Stimulated activated effector memory CD8-positive, alpha-beta T cell treated with anti-CD3 and anti-CD28 coated beads, Interleukin-12 subunit alpha, Interleukin-12 subunit beta, amount 100 ng/mL, for 72 hours (primary cell): ENCODE data around the gene DPYSL4.
"Not testable (repeated sequence)": the region's sequence is repeated elsewhere in the genome, so short reads cannot be mapped to it uniquely, and the experiment has no call there.

Source experiments
- ATAC-seq: fragments of 150-1000 bp; cut with Tn5 transposase; 2 replicates; pipeline ENCODE4 v1.10.0; 2021
- DNase-seq, 2 donors: peaks; one replicate each; pipeline ENCODE4 v3.0.0; 2021 to 2022; ENCODE audit warnings: low spot score in 2 of 2
- H3K27ac Mint-ChIP-seq: one replicate; pipeline ENCODE4 v1.8.0; 2022; ENCODE audit warnings: mild to moderate bottlenecking, mixed read lengths
- H3K36me3 Mint-ChIP-seq: one replicate; pipeline ENCODE4 v1.8.0; 2022; ENCODE audit warnings: mild to moderate bottlenecking, mixed read lengths
- H3K4me1 Mint-ChIP-seq: one replicate; pipeline ENCODE4 v1.8.0; 2022; ENCODE audit warnings: mixed read lengths
- H3K4me3 Mint-ChIP-seq: one replicate; pipeline ENCODE4 v1.8.0; 2022; ENCODE audit warnings: mild to moderate bottlenecking, mixed read lengths
- H3K9me3 Mint-ChIP-seq: one replicate; pipeline ENCODE4 v1.8.0; 2022; ENCODE audit warnings: mixed read lengths

Gene DPYSL4

DNA sequence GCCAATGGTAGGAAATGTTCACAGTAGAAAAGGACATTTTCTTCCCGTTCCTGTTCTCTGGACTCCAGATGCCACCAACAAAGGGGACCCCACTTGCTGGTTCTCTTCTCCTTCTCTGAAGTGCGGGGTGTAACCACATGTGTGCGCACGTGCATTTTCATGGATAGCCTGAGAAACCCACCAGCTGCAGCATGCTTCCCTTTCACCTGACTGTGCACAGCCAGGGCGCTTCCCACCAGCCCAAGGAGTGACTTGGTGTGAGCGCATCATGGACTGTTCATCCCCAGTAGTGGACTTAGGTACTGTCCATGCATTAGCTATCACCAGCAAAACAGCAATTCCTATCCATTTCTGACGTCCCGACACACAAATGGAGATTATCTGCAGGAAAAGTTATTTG lies 29.6 kb upstream of the DPYSL4 start:
- ATAC-seq (no peak), DNase-seq (no peak)
- Mint-ChIP-seq H3K4me1 (peaks cover 19% of the 10 kb centered on the region), H3K9me3 (no peaks in the 10 kb centered on the region), H3K36me3 (peaks cover 4% of the 10 kb centered on the region), H3K4me3 (no peak overlapping the region), H3K27ac (no peak overlapping the region)

DNA sequence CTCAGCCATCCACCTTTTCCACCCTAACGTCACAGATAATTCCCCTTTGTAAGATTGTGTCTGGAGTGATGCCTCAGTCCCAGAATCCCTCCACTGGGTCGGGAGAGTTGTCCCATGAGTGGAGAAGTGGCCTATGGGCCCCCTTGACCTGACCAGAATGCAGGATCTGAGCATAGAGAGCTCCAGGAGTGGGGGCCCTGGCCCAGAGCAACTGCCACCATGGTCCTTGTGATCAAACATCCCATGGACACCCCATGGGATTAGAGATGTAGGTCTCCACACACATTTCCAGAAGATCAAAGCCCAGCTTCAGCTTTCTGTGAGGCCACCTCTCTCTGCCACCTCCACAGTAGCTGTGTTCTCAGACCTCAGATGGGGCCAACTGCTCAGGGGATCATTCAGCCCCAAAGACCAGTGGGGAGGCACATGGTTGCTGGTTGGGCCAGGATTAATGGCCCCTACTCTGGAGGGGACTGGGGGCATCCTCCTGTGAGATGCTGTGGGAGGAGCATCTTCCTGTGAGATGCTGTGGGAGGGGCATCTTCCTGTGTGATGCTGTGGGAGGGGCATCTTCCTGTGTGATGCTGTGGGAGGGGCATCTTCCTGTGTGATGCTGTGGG lies 28.5 kb upstream of the DPYSL4 start:
- peaks cover 4% of the 10 kb centered on the region for H3K36me3 Mint-ChIP-seq
- DNase-seq (peak in 1 of 2 donors; percentile 71), ATAC-seq (peak; percentile 34)
- peaks cover 24% of the 10 kb centered on the region for H3K4me1 Mint-ChIP-seq
- peak overlapping the region; percentile 26 for H3K27ac Mint-ChIP-seq
- no peaks in the 10 kb centered on the region for H3K9me3 Mint-ChIP-seq
- no peak overlapping the region for H3K4me3 Mint-ChIP-seq

DNA sequence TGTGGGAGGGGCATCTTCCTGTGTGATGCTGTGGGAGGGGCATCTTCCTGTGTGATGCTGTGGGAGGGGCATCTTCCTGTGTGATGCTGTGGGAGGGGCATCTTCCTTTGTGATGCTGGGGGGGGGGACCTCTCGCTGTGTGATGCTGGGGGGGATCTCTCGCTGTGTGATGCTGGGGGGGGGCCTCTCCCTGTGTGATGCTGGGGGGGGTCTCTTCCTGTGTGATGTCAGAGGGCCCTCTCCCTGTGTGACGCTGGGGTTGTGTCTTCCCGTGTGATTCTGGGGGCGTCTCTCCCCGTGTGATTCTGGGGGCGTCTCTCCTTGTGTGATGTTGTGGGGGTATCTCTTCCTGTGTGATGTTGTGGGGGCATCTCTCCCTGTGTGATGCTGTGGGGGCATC lies 27.9 kb upstream of the DPYSL4 start:
- Mint-ChIP-seq H3K27ac (peak overlapping the region; percentile 81), H3K4me1 (peaks cover 30% of the 10 kb centered on the region), H3K36me3 (peaks cover 4% of the 10 kb centered on the region), H3K9me3 (no peaks in the 10 kb centered on the region), H3K4me3 (peak overlapping the region; percentile 46)
- DNase-seq: no peak
- ATAC-seq: no peak

DNA sequence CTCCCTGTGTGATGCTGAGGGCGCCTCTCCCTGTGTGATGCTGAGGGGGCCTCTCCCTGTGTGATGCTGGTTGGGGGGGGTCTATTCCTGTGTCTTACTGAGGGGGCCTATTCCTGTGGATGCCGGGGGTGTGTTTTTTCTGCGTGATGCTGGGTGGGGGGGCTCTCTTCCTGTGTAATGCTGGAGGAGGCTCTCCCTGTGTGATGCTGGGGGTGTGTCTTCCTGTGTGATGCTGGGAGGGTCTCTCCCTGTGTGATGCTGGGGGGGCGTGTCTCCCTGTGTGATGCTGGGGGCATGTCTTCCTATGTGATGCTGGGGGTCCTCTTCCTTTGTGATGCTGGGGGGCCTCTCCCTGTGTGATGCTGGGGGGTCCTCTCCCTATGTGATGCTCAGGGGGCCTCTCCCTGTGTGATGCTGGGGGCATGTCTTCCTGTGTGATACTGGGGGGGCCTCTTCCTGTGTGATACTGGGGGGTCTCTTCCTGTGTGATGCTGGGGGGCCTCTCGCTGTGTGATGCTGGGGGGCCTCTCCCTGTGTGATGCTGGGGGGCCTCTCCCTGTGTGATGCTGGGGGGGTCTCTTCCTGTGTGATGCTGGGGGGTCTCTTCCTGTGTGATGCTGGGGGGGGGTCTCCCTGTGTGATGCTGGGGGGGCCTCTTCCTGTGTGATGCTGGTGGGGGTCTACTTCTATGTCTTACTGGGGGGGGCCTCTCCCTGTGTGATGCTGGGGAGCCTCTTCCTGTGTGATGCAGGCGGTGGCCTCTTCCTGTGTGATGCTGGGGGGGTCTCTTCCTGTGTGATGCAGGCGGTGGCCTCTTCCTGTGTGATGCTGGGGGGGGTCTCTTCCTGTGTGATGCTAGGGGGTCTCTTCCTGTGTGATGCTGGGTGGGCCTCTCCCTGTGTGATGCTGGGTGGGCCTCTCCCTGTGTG lies 27.2 kb upstream of the DPYSL4 start:
- not testable (repeated sequence) for H3K36me3 Mint-ChIP-seq, H3K9me3 Mint-ChIP-seq
- DNase-seq: peak in 1 of 2 donors; percentile 62
- peak overlapping the region; percentile 81 for H3K27ac Mint-ChIP-seq
- ATAC-seq: peak; percentile 24
- H3K4me3 Mint-ChIP-seq: peak overlapping the region; percentile 46
- peaks cover 35% of the 10 kb centered on the region for H3K4me1 Mint-ChIP-seq

DNA sequence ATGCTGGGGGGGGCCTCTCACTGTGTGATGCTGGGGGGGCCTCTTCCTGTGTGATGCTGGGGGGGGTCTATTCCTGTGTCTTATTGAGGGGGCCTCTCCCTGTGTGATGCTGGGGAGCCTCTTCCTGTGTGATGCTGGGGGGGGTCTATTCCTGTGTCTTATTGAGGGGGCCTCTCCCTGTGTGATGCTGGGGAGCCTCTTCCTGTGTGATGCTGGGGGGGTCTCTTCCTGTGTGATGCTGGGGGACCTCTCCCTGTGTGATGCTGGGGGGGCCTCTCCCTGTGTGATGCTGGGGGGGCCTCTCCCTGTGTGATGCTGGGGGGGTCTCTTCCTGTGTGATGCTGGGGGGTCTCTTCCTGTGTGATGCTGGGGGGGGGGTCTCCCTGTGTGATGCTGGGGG lies 26.5 kb upstream of the DPYSL4 start:
- not testable (repeated sequence) for H3K4me3 Mint-ChIP-seq, H3K27ac Mint-ChIP-seq, DNase-seq, H3K9me3 Mint-ChIP-seq, H3K36me3 Mint-ChIP-seq, ATAC-seq
- H3K4me1 Mint-ChIP-seq: peaks cover 35% of the 10 kb centered on the region

DNA sequence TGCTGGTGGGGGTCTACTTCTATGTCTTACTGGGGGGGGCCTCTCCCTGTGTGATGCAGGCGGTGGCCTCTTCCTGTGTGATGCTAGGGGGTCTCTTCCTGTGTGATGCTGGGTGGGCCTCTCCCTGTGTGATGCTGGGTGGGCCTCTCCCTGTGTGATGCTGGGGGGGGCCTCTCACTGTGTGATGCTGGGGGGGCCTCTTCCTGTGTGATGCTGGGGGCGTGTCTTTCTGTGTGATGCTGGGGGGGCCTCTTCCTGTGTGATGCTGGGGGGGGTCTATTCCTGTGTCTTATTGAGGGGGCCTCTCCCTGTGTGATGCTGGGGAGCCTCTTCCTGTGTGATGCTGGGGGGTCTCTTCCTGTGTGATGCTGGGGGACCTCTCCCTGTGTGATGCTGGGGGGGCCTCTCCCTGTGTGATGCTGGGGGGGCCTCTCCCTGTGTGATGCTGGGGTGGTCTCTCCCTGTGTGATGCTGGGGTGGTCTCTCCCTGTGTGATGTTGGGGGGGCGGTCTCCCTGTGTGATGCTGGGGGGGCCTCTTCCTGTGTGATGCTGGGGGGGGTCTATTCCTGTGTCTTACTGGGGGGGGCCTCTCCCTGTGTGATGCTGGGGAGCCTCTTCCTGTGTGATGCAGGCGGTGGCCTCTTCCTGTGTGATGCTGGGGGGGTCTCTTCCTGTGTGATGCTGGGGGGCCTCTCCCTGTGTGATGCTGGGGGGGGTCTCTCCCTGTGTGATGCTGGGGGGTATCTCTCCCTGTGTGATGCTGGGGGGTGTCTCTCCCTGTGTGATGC lies 25.7 kb upstream of the DPYSL4 start:
- H3K4me3 Mint-ChIP-seq, DNase-seq, H3K27ac Mint-ChIP-seq, ATAC-seq, H3K9me3 Mint-ChIP-seq, H3K36me3 Mint-ChIP-seq: not testable (repeated sequence)
- peaks cover 35% of the 10 kb centered on the region for H3K4me1 Mint-ChIP-seq

DNA sequence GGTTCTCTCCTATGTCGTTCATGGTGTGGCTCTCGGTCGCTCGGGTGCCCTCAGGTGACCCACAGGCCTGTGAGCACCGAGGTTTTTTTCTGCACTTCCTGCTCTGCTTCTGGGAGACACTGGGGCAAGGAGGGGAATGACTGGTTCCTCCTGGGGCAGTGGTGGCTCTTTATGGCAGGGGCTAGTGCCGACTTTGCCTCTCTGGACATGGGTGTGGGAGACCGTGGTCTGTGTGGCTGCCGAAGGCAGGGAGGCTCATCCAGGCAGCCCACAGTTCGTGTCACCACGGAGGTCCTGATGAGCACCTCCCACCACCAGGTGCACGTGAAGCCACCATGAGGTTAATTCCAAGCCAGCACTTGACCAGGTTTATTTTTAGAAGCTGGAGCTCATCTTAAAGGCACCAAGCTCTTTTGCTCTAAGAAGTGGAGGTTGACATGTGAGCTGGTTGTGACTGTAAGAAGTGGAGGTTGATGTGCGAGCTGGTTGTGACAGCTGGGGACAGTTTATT lies 24.7 kb upstream of the DPYSL4 start:
- H3K4me1 Mint-ChIP-seq: peaks cover 35% of the 10 kb centered on the region
- H3K36me3 Mint-ChIP-seq: peaks cover 4% of the 10 kb centered on the region
- H3K9me3 Mint-ChIP-seq: no peaks in the 10 kb centered on the region
- peak in 1 of 2 donors; percentile 68 for DNase-seq
- H3K27ac Mint-ChIP-seq: peak overlapping the region; percentile 91
- ATAC-seq: peak; percentile 67
- peak overlapping the region; percentile 58 for H3K4me3 Mint-ChIP-seq

DNA sequence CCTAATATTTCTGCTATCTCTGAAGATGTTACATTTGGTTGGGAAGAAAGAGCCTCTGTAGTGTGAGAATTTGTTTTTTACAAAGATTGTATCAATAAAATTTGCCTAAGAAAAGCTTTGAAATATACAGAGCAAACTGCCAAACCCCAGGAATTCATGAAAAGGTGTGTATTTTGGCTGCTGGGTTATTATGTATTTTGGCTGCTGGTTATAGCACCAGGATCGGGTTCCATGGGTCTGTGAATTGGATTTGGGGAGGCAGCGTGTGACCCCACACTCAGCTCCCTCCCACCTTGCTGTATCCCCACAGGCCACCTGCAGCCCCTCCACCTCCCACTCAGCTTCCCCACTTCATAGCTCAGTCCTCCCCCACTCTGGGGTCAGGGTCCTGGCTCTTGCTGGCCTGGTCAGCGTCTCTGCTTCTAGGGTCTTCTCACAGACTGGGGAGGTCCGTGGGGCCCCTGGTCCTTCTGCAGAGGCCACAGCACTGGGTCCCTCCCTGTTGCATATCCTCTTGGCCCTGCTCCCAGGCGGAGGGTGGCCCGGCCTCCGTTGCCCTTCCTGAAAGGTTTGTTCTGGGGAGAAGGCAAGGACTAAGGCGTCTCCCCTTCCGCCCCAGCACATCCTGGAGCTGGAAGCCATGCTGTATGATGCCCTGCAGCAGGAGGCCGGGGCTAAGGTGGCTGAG lies 24.0 kb upstream of the DPYSL4 start:
- no peak for ATAC-seq
- Mint-ChIP-seq H3K9me3 (no peaks in the 10 kb centered on the region), H3K27ac (peak overlapping the region; percentile 91), H3K4me3 (no peak overlapping the region), H3K36me3 (peaks cover 4% of the 10 kb centered on the region), H3K4me1 (peaks cover 35% of the 10 kb centered on the region)
- DNase-seq: no peak

DNA sequence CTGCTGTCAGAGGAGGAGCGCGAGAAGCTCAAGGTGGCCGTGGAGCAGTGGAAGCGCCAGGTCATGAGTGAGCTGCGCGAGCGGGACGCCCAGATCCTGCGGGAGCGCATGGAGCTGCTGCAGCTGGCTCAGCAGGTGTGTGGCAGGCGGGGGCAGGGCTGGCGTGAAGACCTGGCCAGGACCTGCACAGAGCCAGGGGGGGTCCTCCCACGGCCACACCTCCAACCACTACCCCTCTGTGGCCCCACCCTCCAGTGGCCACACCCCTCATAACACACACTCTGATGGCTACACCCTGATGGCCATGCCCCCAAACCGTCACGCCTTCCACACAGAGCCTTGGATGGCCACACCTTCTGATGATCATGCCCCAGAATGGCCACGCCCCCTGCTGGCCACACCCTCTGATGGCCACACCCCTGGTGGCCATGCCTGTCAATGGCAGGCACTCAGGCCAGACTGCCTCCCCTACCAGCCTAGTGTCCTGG lies 23.4 kb upstream of the DPYSL4 start:
- peaks cover 4% of the 10 kb centered on the region for H3K36me3 Mint-ChIP-seq
- no peaks in the 10 kb centered on the region for H3K9me3 Mint-ChIP-seq
- DNase-seq (peak; percentile 48 to 82), ATAC-seq (peak; percentile 77)
- H3K4me3 Mint-ChIP-seq: no peak overlapping the region
- peaks cover 30% of the 10 kb centered on the region for H3K4me1 Mint-ChIP-seq
- no peak overlapping the region for H3K27ac Mint-ChIP-seq

DNA sequence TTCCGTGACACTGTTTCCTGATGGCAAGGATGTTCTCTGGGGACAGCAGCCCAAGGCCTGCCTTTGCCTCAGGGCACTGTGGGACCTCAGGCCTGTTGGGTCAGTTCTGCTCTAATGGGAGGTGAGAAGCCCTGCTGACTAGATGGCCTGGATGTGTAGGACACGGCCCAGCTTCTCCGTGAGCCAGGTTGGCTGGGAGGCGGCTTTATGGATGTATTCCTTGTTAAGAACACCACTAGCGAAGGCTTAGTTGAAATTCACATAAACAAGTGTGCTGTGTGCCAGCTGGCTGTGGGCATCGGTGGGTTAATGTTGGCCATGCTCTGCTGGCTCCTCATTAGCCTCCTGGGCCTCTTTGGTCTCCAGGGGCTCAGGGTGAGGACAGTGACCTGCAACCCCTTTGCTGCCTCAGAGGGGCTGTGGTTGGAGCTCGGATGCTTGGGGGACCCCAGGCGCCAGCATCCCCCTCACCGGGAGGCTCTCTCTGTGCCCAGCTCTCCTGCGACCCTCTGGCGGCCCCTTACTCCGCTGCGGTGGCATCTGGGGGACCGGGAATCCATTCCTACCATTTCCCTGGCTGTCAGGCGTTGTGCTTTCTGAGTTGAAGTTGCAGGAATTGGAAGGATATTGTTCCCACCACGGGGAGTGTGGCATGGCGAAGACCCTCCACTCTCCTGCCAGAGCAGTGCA lies 22.8 kb upstream of the DPYSL4 start:
- H3K4me3 Mint-ChIP-seq: no peak overlapping the region
- H3K4me1 Mint-ChIP-seq: peaks cover 28% of the 10 kb centered on the region
- ATAC-seq (no peak), DNase-seq (no peak)
- peaks cover 4% of the 10 kb centered on the region for H3K36me3 Mint-ChIP-seq
- no peak overlapping the region for H3K27ac Mint-ChIP-seq
- no peaks in the 10 kb centered on the region for H3K9me3 Mint-ChIP-seq

DNA sequence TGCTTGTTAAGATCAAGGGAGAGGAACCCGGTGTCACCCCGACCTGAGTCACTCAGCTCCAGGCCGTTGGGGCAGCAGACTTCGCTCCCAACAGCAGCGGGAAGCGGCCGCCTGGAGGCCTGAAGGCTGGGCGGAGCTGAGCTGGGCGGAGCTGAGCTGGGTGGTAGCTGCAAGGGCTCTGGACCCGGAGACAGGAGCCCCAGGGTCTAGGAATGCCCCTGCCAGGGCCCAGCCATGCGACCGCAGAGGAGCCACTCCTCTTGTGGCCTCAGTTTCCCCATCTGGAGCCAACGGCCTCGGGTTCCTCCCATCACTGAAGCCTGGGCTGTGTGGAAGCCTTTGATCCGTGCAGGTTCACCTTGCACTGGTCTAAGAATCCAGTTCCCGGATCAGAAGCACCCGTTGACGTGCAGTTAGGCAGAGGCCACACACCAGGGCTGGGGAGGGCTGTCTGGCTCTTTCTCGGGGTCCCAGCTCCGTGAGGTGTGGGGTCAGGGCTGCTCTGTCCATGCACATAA lies 21.9 kb upstream of the DPYSL4 start:
- ATAC-seq (no peak), DNase-seq (no peak)
- Mint-ChIP-seq H3K4me1 (peaks cover 22% of the 10 kb centered on the region), H3K4me3 (no peak overlapping the region), H3K27ac (no peak overlapping the region), H3K36me3 (peaks cover 4% of the 10 kb centered on the region), H3K9me3 (no peaks in the 10 kb centered on the region)

DNA sequence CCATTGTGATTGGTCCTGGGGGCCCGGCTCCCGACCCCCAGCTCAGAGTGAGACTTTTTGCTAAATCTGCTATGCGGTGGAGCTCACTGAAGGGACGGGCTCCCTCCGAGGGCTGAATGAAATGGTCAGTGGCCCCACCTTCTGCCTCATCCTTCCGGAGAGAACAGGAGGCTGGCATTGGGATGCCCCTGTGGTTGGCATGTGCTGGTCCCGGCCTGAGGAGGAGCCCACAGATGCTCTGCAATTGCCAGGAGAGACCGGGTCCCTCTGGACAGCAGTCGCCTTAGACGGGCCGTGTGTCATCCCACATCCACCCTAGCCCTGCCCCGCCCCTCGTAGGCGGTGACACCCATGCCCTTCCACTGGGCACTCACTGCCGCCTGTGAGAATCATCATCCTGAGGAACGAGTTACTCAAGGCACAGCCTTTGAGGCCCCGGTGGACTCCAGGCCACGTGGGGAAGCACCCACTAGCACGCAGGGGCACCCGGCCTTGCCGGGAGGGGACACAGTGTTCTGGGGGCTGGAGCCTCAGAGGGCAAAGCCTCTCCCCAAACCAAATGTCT lies 21.2 kb upstream of the DPYSL4 start:
- H3K27ac Mint-ChIP-seq: no peak overlapping the region
- no peak overlapping the region for H3K4me3 Mint-ChIP-seq
- ATAC-seq (no peak), DNase-seq (no peak)
- peaks cover 4% of the 10 kb centered on the region for H3K36me3 Mint-ChIP-seq
- peaks cover 22% of the 10 kb centered on the region for H3K4me1 Mint-ChIP-seq
- H3K9me3 Mint-ChIP-seq: no peaks in the 10 kb centered on the region

DNA sequence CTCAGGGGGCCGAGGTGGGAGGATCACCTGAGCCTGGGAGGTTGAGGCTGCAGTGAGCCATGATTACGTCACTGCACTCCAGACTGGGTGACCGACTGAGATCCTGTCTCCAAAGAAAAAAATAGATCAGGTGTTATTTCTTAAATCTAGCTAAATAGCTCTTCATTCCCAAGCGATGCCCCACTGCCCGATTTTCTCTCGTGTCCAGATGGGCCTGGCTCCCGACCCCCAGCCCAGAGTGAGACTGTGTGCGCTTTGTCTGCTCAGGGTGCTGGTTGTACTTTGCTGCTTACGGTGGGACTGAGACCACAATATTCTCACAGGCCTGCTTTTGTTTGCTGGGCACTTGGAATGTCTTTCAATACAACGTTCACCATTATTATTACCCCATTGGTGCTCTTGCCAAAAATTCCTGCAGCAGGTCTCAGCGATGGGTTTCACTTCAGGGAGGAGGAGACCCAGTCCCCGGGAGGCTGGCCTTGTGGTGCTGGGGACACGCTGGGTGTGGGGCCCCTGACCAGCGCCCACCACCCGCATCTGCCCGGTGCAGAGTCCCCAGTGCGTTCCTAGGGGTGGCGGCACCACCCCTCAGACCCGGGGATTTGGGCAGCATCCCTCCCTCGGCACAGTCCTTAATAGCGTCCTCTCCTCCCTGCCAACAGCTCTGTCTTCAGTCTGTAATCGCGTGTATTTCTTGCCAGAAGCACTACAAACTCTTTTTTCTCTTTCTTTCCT lies 20.4 kb upstream of the DPYSL4 start:
- H3K4me1 Mint-ChIP-seq: peaks cover 22% of the 10 kb centered on the region
- peaks cover 4% of the 10 kb centered on the region for H3K36me3 Mint-ChIP-seq
- ATAC-seq (no peak), DNase-seq (no peak)
- H3K27ac Mint-ChIP-seq: no peak overlapping the region
- H3K9me3 Mint-ChIP-seq: no peaks in the 10 kb centered on the region
- H3K4me3 Mint-ChIP-seq: no peak overlapping the region
